SJSA1 (cell line): ENCODE results near the gene PDCD11. TPM values are rescaled to one million over a fixed set of nuclear protein-coding genes. Genes with fewer than 3 reads are reported as not detected.

Experiments used
- total RNA-seq: library from RNA; depleted of rRNA; stranded (reverse); fragments of >200 nt; shearing (Covaris generic); gene quantifications from 2 replicates; pipeline ENCODE4 v1.2.3, GENCODE V29; 2014; rRNA removed

The PDCD11 gene
- total RNA-seq, 1 experiment from 2014 or later, result 25.8 TPM

Other genes with a start within 250 kb of the PDCD11 start
- 97.2 and 107 TPM in 2 replicates for gene NT5C2, start 203.4 kb upstream of the PDCD11 start, total RNA-seq
- 0.13 TPM in 1 of 2 replicates, not detected in the other for gene RPEL1, start 150.7 kb upstream of the PDCD11 start, total RNA-seq
- 0.42 and 1.7 TPM in 2 replicates for gene INA, start 119.5 kb upstream of the PDCD11 start, total RNA-seq
- 36.9 and 41.8 TPM in 2 replicates for gene PCGF6, start 45.5 kb upstream of the PDCD11 start, total RNA-seq
- gene TAF5, start 28.6 kb upstream of the PDCD11 start, total RNA-seq, result 11.1 and 12.8 TPM in 2 replicates
- 457 and 813 TPM in 2 replicates for gene ATP5MK, start 151 bp upstream of the PDCD11 start, total RNA-seq
- not detected in 2 replicates for gene CALHM2, start 55.7 kb downstream of the PDCD11 start, total RNA-seq
- not detected in 2 replicates for gene CALHM1, start 62.3 kb downstream of the PDCD11 start, total RNA-seq
- gene CALHM3, start 82.6 kb downstream of the PDCD11 start, total RNA-seq, result not detected in 2 replicates
- gene NEURL1, start 97.1 kb downstream of the PDCD11 start, total RNA-seq, result not detected in 2 replicates